NCI-H748 (cell line): ENCODE measurements around the gene SLX4IP.

Experiments used
- DNase-seq: peaks from one replicate; lab custom pipeline; 2025; ENCODE audit not compliant: unreplicated experiment; lab: John Stamatoyannopoulos, UW

The SLX4IP gene

GRCh38 chr20:10672624-10673127 lies 237.6 kb downstream of the SLX4IP start:
- DNase-seq = peak; percentile 79

- peak; percentile 77 for DNase-seq
These were observed 238.2 kb downstream of the SLX4IP start for GRCh38 chr20:10673176-10673841.

- DNase-seq = peak; percentile 96
These were observed 239.0 kb downstream of the SLX4IP start, which contains the start of gene JAG1 for GRCh38 chr20:10673842-10674683. TSS of gene JAG1 (minus strand) at chr20:10673999. CDS start at chr20:10673530, 469 bp downstream.

- peak; percentile 90 for DNase-seq
These were observed 239.8 kb downstream of the SLX4IP start for GRCh38 chr20:10674684-10675449.

GRCh38 chr20:10675450-10675848 lies 240.3 kb downstream of the SLX4IP start:
- no peak for DNase-seq

GRCh38 chr20:10676518-10676917 lies 241.4 kb downstream of the SLX4IP start:
- DNase-seq = no peak
